Neural cell (in vitro differentiated cells): Measurements from ENCODE around the gene REL.

Experiments used
- CTCF ChIP-seq: fragments of 450-650 bp; IDR thresholded peaks from 2 replicates; pipeline ENCODE4 v1.5.1; 2014; ENCODE audit warnings: antibody characterized with exemption, mild to moderate bottlenecking, moderate library complexity; ENCODE audit not compliant: poor library complexity, severe bottlenecking
- EP300 ChIP-seq: fragments of 450-650 bp; conservative IDR thresholded peaks from 2 replicates; pipeline ENCODE4 v1.6.1; 2014; ENCODE audit warnings: antibody characterized with exemption, mild to moderate bottlenecking, moderate library complexity; ENCODE audit not compliant: poor library complexity, severe bottlenecking
- EZH2 ChIP-seq: fragments of 200-600, 300-800 bp; shearing (Covaris generic), sonication (generic); IDR thresholded peaks from 2 replicates; pipeline ENCODE4 v1.6.1; 2014; ENCODE audit warnings: antibody characterized with exemption, low read length, borderline replicate concordance, mild to moderate bottlenecking; ENCODE audit not compliant: insufficient read depth, poor library complexity, severe bottlenecking
- POLR2AphosphoS5 ChIP-seq: IDR thresholded peaks from 2 replicates; pipeline ENCODE4 v1.6.1; 2012
- TF ChIP-seq, protein P1 (sequence below): IDR thresholded peaks from 2 replicates; pipeline ENCODE4 v1.6.1; 2012; ENCODE audit warnings: borderline replicate concordance

DNA sequence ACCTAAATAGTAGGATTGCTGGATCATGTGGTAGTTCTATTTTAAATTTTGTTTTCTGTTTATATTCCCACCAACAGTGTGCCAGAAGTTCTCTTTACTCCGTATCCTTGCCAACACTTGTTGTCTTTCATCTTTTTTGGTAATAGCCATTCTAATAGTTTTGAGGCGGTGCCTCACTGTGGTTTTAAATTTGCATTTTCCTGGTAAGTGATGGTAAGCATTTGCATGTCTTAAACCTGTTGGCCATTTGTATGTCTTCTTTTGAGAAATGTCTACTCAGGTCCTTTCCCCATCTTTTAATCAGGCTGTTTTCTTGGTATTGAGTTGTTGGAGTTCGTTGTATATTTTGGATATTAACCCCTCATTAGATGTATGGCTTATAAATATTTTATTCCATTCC, 51.6 kb downstream of the REL start:
- TF ChIP-seq CTCF (no peak), EP300 (no peak), EZH2 (no peak), POLR2AphosphoS5 (no peak)
- TF ChIP-seq, protein P1, sequence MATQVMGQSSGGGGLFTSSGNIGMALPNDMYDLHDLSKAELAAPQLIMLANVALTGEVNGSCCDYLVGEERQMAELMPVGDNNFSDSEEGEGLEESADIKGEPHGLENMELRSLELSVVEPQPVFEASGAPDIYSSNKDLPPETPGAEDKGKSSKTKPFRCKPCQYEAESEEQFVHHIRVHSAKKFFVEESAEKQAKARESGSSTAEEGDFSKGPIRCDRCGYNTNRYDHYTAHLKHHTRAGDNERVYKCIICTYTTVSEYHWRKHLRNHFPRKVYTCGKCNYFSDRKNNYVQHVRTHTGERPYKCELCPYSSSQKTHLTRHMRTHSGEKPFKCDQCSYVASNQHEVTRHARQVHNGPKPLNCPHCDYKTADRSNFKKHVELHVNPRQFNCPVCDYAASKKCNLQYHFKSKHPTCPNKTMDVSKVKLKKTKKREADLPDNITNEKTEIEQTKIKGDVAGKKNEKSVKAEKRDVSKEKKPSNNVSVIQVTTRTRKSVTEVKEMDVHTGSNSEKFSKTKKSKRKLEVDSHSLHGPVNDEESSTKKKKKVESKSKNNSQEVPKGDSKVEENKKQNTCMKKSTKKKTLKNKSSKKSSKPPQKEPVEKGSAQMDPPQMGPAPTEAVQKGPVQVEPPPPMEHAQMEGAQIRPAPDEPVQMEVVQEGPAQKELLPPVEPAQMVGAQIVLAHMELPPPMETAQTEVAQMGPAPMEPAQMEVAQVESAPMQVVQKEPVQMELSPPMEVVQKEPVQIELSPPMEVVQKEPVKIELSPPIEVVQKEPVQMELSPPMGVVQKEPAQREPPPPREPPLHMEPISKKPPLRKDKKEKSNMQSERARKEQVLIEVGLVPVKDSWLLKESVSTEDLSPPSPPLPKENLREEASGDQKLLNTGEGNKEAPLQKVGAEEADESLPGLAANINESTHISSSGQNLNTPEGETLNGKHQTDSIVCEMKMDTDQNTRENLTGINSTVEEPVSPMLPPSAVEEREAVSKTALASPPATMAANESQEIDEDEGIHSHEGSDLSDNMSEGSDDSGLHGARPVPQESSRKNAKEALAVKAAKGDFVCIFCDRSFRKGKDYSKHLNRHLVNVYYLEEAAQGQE, result no peak
